GM12874 (cell line): ENCODE measurements around the gene BICD1.

Source experiments
- TF ChIP-seq, protein P1 (sequence below): IDR thresholded peaks from 2 replicates; pipeline ENCODE4 v1.5.1; 2011; ENCODE audit warnings: low read depth, mild to moderate bottlenecking, control low read depth, low read length, moderate library complexity; ENCODE audit not compliant: insufficient read depth

Gene BICD1

DNA sequence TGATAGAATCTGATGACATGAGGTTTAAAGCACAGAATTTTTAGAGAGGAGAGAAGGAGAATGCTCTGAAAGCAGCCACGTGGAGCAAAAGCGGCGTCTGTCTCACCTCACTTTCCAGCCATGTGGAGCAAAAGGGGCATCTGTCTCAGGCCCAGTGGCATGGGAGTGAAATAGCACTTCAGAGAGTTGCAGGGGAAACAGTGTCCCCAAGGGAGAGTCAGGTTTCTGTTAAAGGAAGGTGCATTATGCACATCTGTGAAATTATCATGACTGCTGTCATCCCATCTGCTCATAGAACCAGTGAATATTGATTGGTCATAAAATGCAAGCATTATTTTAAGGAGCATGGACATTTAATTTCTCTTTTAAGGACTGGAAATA is 124.0 kb downstream of the BICD1 start:
- TF ChIP-seq, protein P1, sequence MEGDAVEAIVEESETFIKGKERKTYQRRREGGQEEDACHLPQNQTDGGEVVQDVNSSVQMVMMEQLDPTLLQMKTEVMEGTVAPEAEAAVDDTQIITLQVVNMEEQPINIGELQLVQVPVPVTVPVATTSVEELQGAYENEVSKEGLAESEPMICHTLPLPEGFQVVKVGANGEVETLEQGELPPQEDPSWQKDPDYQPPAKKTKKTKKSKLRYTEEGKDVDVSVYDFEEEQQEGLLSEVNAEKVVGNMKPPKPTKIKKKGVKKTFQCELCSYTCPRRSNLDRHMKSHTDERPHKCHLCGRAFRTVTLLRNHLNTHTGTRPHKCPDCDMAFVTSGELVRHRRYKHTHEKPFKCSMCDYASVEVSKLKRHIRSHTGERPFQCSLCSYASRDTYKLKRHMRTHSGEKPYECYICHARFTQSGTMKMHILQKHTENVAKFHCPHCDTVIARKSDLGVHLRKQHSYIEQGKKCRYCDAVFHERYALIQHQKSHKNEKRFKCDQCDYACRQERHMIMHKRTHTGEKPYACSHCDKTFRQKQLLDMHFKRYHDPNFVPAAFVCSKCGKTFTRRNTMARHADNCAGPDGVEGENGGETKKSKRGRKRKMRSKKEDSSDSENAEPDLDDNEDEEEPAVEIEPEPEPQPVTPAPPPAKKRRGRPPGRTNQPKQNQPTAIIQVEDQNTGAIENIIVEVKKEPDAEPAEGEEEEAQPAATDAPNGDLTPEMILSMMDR, result no peak

DNA sequence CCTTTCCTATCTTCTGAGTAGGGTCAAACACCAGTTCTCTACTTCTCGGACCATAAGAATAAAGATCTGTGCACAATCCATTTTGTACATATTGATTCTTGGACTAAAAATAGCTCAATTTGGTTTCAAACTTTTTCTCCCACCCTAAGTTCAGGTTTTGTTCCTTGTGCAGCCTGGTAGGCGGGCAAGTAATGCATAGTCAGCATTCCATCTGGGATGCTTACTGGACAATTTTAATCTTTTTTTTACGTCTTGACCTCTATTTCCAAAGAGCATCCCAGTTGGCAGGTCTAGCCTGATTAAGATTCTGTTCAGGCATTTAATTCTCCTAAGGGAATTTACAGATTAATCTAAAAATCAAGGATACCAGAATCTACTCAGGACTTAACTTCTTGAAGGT is 126.9 kb downstream of the BICD1 start:
- TF ChIP-seq, protein P1, result no peak

DNA sequence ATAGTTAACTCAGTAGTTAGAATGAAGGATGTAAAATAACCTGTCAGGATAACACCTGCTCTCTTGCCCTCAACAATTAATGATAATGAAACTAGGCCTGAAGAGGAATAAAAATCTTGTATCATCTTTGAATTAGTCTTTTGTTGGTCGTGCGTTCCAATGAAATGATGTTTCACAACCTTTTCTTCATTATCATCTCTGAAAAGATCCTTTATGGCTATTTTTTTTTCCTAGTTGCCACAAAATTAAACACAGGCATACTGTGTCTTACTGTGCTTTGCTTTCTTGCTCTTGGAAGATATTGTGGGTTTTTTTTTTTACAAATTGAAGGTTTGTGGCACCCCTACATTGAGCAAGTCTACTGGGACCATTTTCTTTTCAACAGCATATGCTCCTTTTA is 128.6 kb downstream of the BICD1 start:
- TF ChIP-seq, protein P1, result no peak

DNA sequence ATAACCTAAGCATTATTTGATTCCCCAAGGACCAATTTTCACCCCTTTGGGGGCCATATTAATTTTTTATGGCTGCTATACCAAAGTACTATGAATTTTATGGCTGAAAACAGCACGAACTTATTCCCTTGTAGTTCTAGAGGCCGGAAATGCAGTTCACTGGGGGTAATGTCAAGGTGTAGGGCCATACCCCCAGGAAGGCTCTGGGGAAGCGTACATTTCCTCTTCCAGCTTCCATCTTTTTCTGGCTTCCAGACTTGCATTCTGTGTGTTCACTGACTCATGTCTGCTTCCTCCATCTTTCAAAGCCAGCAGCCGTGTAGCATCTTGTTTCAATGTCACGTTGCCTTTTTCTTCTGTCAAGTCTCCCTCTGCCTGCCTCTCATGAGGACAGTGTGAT is 133.5 kb downstream of the BICD1 start:
- TF ChIP-seq, protein P1, result no peak

DNA sequence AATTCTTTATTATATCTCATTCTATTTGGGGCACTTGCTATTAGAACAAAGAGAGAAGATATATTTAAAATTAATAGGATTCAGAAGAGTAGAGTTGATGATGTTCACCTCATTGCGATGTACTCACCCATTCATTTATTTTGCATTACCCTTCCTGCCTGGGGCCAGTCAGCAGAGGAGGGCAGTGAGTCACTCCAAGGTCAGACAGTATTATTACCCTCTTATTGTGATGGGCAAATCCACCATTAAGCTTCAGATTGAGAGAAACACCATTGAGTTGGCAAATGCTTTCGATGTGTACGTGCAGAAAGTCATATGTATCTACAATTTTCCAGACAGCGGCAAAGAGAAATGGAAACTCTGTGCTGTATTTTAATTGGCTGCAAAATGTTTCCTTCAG is 134.2 kb downstream of the BICD1 start:
- TF ChIP-seq, protein P1, result no peak

DNA sequence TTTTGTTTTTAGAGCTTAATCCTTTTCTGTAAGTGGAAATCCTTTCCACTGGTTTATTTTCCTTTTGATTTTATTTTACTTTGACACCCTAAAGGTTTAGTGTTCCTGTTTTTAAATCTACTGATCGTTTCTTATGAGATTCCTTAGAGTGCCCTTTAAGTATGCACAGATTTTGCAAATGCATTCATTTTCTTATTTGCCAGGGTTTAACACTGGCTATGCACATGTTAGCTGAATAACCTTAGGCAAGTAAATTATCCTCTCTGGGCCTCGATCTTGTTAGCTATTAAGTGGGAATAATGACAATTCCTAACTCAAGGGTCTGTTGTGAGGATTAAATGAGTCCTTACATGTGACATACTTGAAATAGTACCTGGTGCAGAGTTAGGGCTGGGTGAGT is 136.0 kb downstream of the BICD1 start:
- TF ChIP-seq, protein P1, result no peak

DNA sequence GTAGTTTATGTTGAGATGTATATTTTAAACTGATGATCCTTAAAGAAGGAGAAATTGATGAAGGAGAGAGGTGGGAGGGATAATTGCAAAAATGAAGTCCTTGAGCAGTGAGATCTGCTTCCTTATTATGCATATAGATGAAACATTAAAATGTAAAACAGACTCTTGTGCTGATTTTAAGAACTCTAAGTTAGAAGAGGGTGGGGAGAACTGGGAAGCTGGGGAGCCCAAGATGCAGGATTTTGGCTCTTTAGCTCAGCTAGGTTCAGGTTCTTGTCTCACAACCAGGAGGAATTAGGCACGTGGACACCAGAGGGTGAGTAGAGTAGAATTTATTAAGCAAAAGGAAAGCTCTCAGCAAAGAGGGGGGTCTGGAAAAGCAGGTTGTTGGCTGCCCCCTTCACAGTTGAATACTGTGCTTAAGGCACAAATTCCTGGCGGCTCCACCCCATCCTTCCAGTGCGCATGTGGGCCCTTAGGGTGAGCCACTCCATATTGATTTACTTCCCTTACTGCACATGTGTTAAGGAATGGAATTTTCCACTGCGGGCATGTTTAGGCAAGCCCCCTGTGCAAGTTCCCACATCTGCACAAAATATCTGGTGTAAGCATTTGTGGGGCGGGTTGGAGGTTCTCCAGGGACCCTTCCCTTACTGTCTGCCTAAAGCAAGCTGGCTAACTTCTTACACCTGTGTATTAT is 141.9 kb downstream of the BICD1 start:
- TF ChIP-seq, protein P1, result no peak

DNA sequence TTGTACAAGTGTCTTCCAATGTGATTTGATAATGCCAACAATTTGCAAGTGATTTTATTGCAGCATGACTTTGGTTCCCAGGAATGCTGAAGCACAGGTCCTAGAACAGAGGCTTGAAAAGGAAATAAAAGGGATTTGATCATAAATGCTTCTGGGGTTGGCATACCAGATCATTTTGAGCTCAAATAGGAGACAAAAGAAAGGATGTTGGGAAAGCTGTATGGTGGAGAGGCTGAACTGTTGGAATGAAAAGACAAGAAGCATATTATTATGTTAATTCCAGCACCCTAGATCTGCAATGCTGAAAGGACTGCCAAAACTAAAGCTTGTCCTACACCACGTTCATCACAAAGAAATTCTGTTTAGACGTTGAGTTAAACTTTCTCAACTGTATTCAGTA is 143.1 kb downstream of the BICD1 start:
- TF ChIP-seq, protein P1, result no peak
